Panc1 (cell line): ENCODE results near the gene LPP. TPM values are rescaled to one million over a fixed set of nuclear protein-coding genes. Genes with fewer than 3 reads are reported as not detected.

ENCODE experiments used
- ATAC-seq: fragments of 200-7000 bp; cut with Tn5 transposase; 2 replicates; pipeline ENCODE4 v1.9.1; 2020; ENCODE audit warnings: mild to moderate bottlenecking, moderate library complexity
- BruUV-seq: library from RNA; stranded (reverse); fragments of 400-500 nt; replicated peaks from 2 replicates; lab custom pipeline; 2021; lab: Mats Ljungman, UMichigan
- CTCF ChIA-PET: fragments of 300-600 bp; sonication (Branson Sonifier 250); formaldehyde crosslinking; loops from one replicate; lab custom pipeline; 2022; ENCODE audit warnings: antibody characterized with exemption; lab: Charles Lee
- POLR2A ChIA-PET: fragments of 300-600 bp; sonication (Branson Sonifier 250); formaldehyde crosslinking; loops from one replicate; lab custom pipeline; 2022; ENCODE audit warnings: antibody characterized with exemption; lab: Charles Lee
- DNase-seq: peaks from one replicate; pipeline ENCODE4 v3.0.0-alpha.2; 2010; ENCODE audit warnings: low read depth, low spot score
- H3K27ac ChIP-seq: 2 replicates; pipeline ENCODE4 v1.5.1; 2011; ENCODE audit warnings: mild to moderate bottlenecking, low read length, inconsistent platforms
- H3K27me3 ChIP-seq: fragments of 200-500 bp; sonication (Bioruptor generic); 2 replicates; pipeline ENCODE4 v1.6.0; 2014; ENCODE audit warnings: low read length, inconsistent platforms; ENCODE audit not compliant: control insufficient read depth, insufficient read depth
- H3K36me3 ChIP-seq: fragments of 200-500 bp; sonication (Bioruptor generic); 2 replicates; pipeline ENCODE4 v1.5.1; 2014; ENCODE audit warnings: inconsistent platforms, mild to moderate bottlenecking, low read length, moderate library complexity; ENCODE audit not compliant: control insufficient read depth, insufficient read depth
- H3K4me1 ChIP-seq: 2 replicates; pipeline ENCODE4 v1.5.1; 2011; ENCODE audit warnings: inconsistent platforms, mild to moderate bottlenecking, low read length, moderate library complexity; ENCODE audit not compliant: control insufficient read depth, insufficient read depth
- H3K4me3 ChIP-seq, 2 experiments: 2 replicates each; pipeline ENCODE4 v1.5.1; 2011 to 2012; ENCODE audit warnings: low read depth in 2 of 2, low read length in 2 of 2, mild to moderate bottlenecking in 2 of 2, inconsistent platforms in 1 of 2, moderate library complexity in 1 of 2
- H3K9me3 ChIP-seq: fragments of 200-500 bp; sonication (Bioruptor generic); 2 replicates; pipeline ENCODE4 v1.5.1; 2014; ENCODE audit warnings: low read depth, mild to moderate bottlenecking, inconsistent platforms, low read length, moderate library complexity; ENCODE audit not compliant: control insufficient read depth, insufficient read depth
- POLR2AphosphoS5 ChIP-seq: IDR thresholded peaks from 2 replicates; pipeline ENCODE4 v1.6.1; 2012; ENCODE audit warnings: mild to moderate bottlenecking, low read depth, low read length, moderate library complexity
- SIN3A ChIP-seq: IDR thresholded peaks from 2 replicates; pipeline ENCODE4 v1.6.1; 2012; ENCODE audit warnings: low read depth, mild to moderate bottlenecking, low read length, moderate library complexity, borderline replicate concordance; ENCODE audit not compliant: insufficient read depth
- TCF7L2 ChIP-seq: IDR thresholded peaks from 2 replicates; pipeline ENCODE4 v1.6.1; 2011; ENCODE audit warnings: mild to moderate bottlenecking, low read depth, low read length, inconsistent platforms
- in situ Hi-C: cut with HindIII; loops from 2 replicates; pipeline ENCODE4 v1.10.0; 2016; ENCODE audit warnings: low sequenced_read_pairs, low pct_unique_long_range_greater_than_20kb
- intact Hi-C: fragments of 100-400 bp; cut with micrococcal nuclease; formaldehyde crosslinking; loops from one replicate; pipeline ENCODE4 v1.10.0; 2022; ENCODE audit not compliant: unreplicated experiment
- total RNA-seq: library from RNA; stranded (reverse); gene quantifications from one replicate; pipeline ENCODE4 v1.2.1, GENCODE V29; 2021; ENCODE audit not compliant: unreplicated experiment
- TF ChIP-seq, protein P1 (sequence below): fragments of 450-650 bp; IDR thresholded peaks from 2 replicates; pipeline ENCODE4 v1.5.1; 2017; ENCODE audit warnings: mild to moderate bottlenecking
- TF ChIP-seq, protein P2 (sequence below), 2 experiments: IDR thresholded peaks; 2 replicates each; pipeline ENCODE4 v1.6.1; 2011 to 2012; ENCODE audit warnings: low read depth in 2 of 2, control low read depth in 1 of 2, low read length in 1 of 2, mild to moderate bottlenecking in 1 of 2, moderate library complexity in 1 of 2; ENCODE audit not compliant: insufficient read depth in 1 of 2

LPP gene
- total RNA-seq, 1 experiment from 2014 or later = 90.0 TPM

DNA sequence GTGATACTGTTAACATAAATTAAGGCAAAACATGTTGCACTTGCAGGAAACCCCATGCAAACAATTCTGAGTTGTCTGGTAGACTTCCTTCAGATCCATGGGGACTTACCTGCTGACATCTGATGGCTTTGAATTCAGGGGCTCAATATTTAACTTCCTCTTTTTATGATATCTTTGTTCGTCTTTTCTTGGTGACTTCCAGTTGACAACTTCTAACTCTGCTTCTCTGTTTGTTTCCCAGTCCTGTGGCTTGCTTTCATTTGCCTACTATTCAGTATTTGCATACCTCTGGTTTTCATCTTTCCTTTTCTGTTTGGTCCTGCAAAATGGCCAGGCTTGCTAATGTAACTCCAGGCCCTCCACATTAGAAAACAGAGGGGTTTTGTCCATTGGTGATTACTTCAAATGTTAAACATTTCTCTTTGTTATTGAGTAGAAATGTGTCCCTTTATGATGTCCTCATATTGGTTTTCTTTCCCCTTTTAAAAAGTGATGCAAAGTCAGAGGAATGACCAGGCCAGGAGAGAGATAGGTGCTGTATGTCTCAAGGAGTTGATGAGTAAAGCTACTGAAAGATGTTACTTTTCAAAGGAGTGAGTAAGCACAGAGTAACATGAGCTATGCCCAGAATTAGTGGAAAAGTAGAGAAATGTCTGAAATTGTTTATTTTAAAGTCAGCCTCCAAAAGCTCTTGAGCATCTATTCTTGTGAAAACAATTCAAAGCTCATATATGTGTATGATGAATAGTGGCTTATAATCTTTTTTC lies 335.9 kb downstream of the LPP start:
- H3K36me3 ChIP-seq = no peaks in the 10 kb centered on the region
- no peaks in the 10 kb centered on the region for H3K27me3 ChIP-seq
- H3K4me1 ChIP-seq = peaks cover 3% of the 10 kb centered on the region; the same call in 1 of the 2 replicates
- ChIA-PET POLR2A (no interaction called here), CTCF (no interaction called here)
- TF ChIP-seq POLR2AphosphoS5 = no peak
- TF ChIP-seq, protein P1, sequence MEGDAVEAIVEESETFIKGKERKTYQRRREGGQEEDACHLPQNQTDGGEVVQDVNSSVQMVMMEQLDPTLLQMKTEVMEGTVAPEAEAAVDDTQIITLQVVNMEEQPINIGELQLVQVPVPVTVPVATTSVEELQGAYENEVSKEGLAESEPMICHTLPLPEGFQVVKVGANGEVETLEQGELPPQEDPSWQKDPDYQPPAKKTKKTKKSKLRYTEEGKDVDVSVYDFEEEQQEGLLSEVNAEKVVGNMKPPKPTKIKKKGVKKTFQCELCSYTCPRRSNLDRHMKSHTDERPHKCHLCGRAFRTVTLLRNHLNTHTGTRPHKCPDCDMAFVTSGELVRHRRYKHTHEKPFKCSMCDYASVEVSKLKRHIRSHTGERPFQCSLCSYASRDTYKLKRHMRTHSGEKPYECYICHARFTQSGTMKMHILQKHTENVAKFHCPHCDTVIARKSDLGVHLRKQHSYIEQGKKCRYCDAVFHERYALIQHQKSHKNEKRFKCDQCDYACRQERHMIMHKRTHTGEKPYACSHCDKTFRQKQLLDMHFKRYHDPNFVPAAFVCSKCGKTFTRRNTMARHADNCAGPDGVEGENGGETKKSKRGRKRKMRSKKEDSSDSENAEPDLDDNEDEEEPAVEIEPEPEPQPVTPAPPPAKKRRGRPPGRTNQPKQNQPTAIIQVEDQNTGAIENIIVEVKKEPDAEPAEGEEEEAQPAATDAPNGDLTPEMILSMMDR = no peak
- TF ChIP-seq TCF7L2 = no peak
- TF ChIP-seq SIN3A = no peak
- TF ChIP-seq, protein P2, sequence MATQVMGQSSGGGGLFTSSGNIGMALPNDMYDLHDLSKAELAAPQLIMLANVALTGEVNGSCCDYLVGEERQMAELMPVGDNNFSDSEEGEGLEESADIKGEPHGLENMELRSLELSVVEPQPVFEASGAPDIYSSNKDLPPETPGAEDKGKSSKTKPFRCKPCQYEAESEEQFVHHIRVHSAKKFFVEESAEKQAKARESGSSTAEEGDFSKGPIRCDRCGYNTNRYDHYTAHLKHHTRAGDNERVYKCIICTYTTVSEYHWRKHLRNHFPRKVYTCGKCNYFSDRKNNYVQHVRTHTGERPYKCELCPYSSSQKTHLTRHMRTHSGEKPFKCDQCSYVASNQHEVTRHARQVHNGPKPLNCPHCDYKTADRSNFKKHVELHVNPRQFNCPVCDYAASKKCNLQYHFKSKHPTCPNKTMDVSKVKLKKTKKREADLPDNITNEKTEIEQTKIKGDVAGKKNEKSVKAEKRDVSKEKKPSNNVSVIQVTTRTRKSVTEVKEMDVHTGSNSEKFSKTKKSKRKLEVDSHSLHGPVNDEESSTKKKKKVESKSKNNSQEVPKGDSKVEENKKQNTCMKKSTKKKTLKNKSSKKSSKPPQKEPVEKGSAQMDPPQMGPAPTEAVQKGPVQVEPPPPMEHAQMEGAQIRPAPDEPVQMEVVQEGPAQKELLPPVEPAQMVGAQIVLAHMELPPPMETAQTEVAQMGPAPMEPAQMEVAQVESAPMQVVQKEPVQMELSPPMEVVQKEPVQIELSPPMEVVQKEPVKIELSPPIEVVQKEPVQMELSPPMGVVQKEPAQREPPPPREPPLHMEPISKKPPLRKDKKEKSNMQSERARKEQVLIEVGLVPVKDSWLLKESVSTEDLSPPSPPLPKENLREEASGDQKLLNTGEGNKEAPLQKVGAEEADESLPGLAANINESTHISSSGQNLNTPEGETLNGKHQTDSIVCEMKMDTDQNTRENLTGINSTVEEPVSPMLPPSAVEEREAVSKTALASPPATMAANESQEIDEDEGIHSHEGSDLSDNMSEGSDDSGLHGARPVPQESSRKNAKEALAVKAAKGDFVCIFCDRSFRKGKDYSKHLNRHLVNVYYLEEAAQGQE (IDR thresholded peaks at IDR 0.05; ENCODE audit: insufficient read depth in 1 of 2, low read depth in 2 of 2, low read length in 1 of 2) = no peak
- H3K4me3 ChIP-seq = no peak overlapping the region
- no peak for ATAC-seq
- in situ Hi-C loops = no loop called here
- no peak for DNase-seq
- no peaks in the 10 kb centered on the region for H3K9me3 ChIP-seq
- BruUV-seq = no TSS peak
- intact Hi-C loops = no loop called here
- no peak overlapping the region for H3K27ac ChIP-seq

DNA sequence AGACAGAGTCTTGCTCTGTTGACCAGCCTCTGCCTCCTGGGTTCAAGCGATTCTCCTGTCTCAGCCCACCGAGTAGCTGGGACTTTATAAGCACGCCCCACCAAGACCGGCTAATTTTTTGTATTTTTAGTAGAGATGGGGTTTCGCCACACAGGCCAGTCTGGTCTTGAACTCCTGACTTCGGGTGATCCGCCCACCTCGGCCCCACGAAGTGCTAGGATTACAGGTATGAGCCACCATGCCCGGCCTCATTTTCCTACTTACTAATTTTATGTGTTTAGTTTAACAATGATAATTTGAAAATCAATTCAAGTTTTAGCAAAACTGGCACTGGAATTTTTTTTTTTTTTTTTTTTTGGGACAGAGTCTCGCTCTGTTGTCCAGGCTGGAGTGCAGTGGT lies 336.5 kb downstream of the LPP start:
- no peaks in the 10 kb centered on the region for H3K36me3 ChIP-seq
- ATAC-seq (no peak), DNase-seq (no peak)
- no peak overlapping the region for H3K4me3 ChIP-seq
- ChIA-PET POLR2A (no interaction called here), CTCF (no interaction called here)
- no peaks in the 10 kb centered on the region for H3K9me3 ChIP-seq
- TF ChIP-seq POLR2AphosphoS5 (no peak), TCF7L2 (no peak), SIN3A (no peak)
- TF ChIP-seq, protein P1 = no peak
- TF ChIP-seq, protein P2 (IDR thresholded peaks at IDR 0.05; ENCODE audit: insufficient read depth in 1 of 2, low read depth in 2 of 2, low read length in 1 of 2) = no peak
- no peaks in the 10 kb centered on the region for H3K27me3 ChIP-seq
- no peak overlapping the region for H3K27ac ChIP-seq
- peaks cover 3% of the 10 kb centered on the region; the same call in 1 of the 2 replicates for H3K4me1 ChIP-seq
- BruUV-seq = no TSS peak
- intact Hi-C loops (no loop called here), in situ Hi-C loops (no loop called here)
